K562 (cell line): ENCODE results near the gene SYT14. TPM values are rescaled to one million over a fixed set of nuclear protein-coding genes. Genes with fewer than 3 reads are reported as not detected.

Experiments
- ATAC-seq: fragments of 200-7000 bp; cut with Tn5 transposase; 3 replicates; pipeline ENCODE4 v1.9.1; 2020; ENCODE audit warnings: moderate library complexity
- BruUV-seq: library from RNA; stranded (reverse); fragments of 400-500 nt; replicated peaks from 2 replicates; lab custom pipeline; 2021; lab: Mats Ljungman, UMichigan
- CTCF ChIA-PET: fragments of 300-600 bp; formaldehyde crosslinking; extraction: SDS; loops from one replicate; lab custom pipeline; 2021; ENCODE audit warnings: low intra/inter-chr PET ratio; lab: Yijun Ruan, JAX
- POLR2A ChIA-PET: fragments of 300-600, 350-650 bp; sonication (Branson Sonifier 250); formaldehyde crosslinking; extraction: SDS; loops from one replicate; lab custom pipeline; 2021; ENCODE audit warnings: antibody characterized with exemption, inconsistent platforms; lab: Yijun Ruan, JAX
- DNase-seq, 4 experiments: peaks; one replicate each; pipeline versions ENCODE4 v3.0.0 to v3.0.0-alpha.2; 2011 to 2018; ENCODE audit warnings: low spot score in 3 of 4, mixed read lengths in 3 of 4; ENCODE audit errors: extremely low read depth in 1 of 4
- FAIRE-seq: peaks from 2 replicates; lab custom pipeline; 2011; peaks lifted over from hg19 to GRCh38; lab: Jason Lieb, UNC
- H2AFZ ChIP-seq: 2 replicates; pipeline ENCODE4 v1.6.0; 2011; ENCODE audit warnings: low read depth, low read length, control low read depth, inconsistent platforms
- H3K27ac ChIP-seq: fragments of 200-600 bp; 3 replicates; pipeline ENCODE4 v1.8.0; 2011; ENCODE audit warnings: low read depth, mild to moderate bottlenecking, control low read depth, inconsistent platforms, low read length, moderate library complexity, mixed read lengths; ENCODE audit errors: extremely low read depth
- H3K27me3 ChIP-seq, 2 experiments: fragments of 300-600 bp in 1 of 2; 2 replicates in 1 of 2; 3 replicates in 1 of 2; pipeline versions ENCODE4 v1.6.0 to v1.8.0; 2011; ENCODE audit warnings: inconsistent platforms in 2 of 2, low read length in 2 of 2, mild to moderate bottlenecking in 1 of 2, mixed read lengths in 1 of 2, moderate library complexity in 1 of 2; ENCODE audit not compliant: control insufficient read depth in 2 of 2, insufficient read depth in 2 of 2
- H3K36me3 ChIP-seq: fragments of 300-600 bp; 3 replicates; pipeline ENCODE4 v1.8.0; 2011; ENCODE audit warnings: mild to moderate bottlenecking, low read length, inconsistent platforms; ENCODE audit not compliant: control insufficient read depth, insufficient read depth
- H3K4me1 ChIP-seq, 2 experiments: fragments of 200-600 bp in 1 of 2; replicated peaks in 1 of 2; 2 replicates in 1 of 2; 3 replicates in 1 of 2; pipeline versions ENCODE4 v1.5.1 to v1.8.0; 2011; ENCODE audit warnings: inconsistent platforms in 2 of 2, low read length in 2 of 2, mild to moderate bottlenecking in 1 of 2, mixed read lengths in 1 of 2, moderate library complexity in 1 of 2; ENCODE audit not compliant: control insufficient read depth in 2 of 2, insufficient read depth in 2 of 2
- H3K4me2 ChIP-seq: 2 replicates; pipeline ENCODE4 v1.6.1; 2011; ENCODE audit warnings: low read length, control low read depth, inconsistent platforms, mixed read lengths; ENCODE audit not compliant: insufficient read depth
- H3K4me3 ChIP-seq: fragments of 200-600 bp; sonication (generic), shearing (Covaris generic); 2 replicates; pipeline ENCODE4 v1.5.1; 2016; ENCODE audit warnings: control low read depth, inconsistent platforms
- H3K79me2 ChIP-seq: fragments of 200-600 bp; 3 replicates; pipeline ENCODE4 v1.8.0; 2011; ENCODE audit warnings: low read length, inconsistent platforms; ENCODE audit not compliant: control insufficient read depth, insufficient read depth
- H3K9ac ChIP-seq, 2 experiments: 2 replicates each; pipeline versions ENCODE4 v1.6.0 to v1.6.1; 2011; ENCODE audit warnings: low read depth in 2 of 2, low read length in 2 of 2, control low read depth in 1 of 2, inconsistent platforms in 1 of 2, mild to moderate bottlenecking in 1 of 2, mixed read lengths in 1 of 2; ENCODE audit not compliant: insufficient read depth in 1 of 2
- H3K9me1 ChIP-seq: one replicate; pipeline ENCODE4 v1.6.0; 2011; ENCODE audit warnings: inconsistent platforms, mild to moderate bottlenecking, low read length, moderate library complexity; ENCODE audit not compliant: control insufficient read depth, insufficient read depth
- H3K9me3 ChIP-seq: replicated peaks from 2 replicates; pipeline ENCODE4 v1.5.1; 2011; ENCODE audit warnings: low read depth, low read length, inconsistent platforms; ENCODE audit not compliant: control insufficient read depth, insufficient read depth
- H4K20me1 ChIP-seq: replicated peaks from 2 replicates; pipeline ENCODE4 v1.6.1; 2011; ENCODE audit warnings: low read length, inconsistent platforms, mixed read lengths; ENCODE audit not compliant: control insufficient read depth, insufficient read depth
- C11orf30 ChIP-seq: fragments of 450-650 bp; IDR thresholded peaks from 2 replicates; pipeline ENCODE4 v1.6.1; 2016; ENCODE audit warnings: low read depth, mild to moderate bottlenecking
- CEBPG ChIP-seq, 3 experiments: fragments of 200-800 bp in 1 of 3; sonication (Bioruptor generic) in 1 of 3; sonication (generic) in 1 of 3; formaldehyde crosslinking in 1 of 3; IDR thresholded peaks in 2 of 3; conservative IDR thresholded peaks in 1 of 3; 2 replicates each; pipeline versions ENCODE4 v1.6.1 to v1.8.0; 2016 to 2022; ENCODE audit warnings: missing compliant biosample characterization in 2 of 3, missing genetic modification characterization in 2 of 3, mild to moderate bottlenecking in 1 of 3, missing genetic modification reagents in 1 of 3
- HDAC3 ChIP-seq: fragments of 450-650 bp; IDR thresholded peaks from 2 replicates; pipeline ENCODE4 v1.6.1; 2018; ENCODE audit warnings: borderline replicate concordance, mild to moderate bottlenecking, moderate library complexity; ENCODE audit not compliant: partially characterized antibody
- HMGXB4 ChIP-seq: sonication (generic); formaldehyde crosslinking; IDR thresholded peaks from 2 replicates; pipeline ENCODE4 v1.8.1; 2023; ENCODE audit warnings: mild to moderate bottlenecking, missing genetic modification reagents
- HSF4 ChIP-seq: fragments of 250-450 bp; sonication (Bioruptor Pico); IDR thresholded peaks from 2 replicates; pipeline ENCODE4 v2.1.2; 2022; ENCODE audit warnings: mild to moderate bottlenecking, moderate library complexity, borderline replicate concordance
- MEF2A ChIP-seq: IDR thresholded peaks from 2 replicates; pipeline ENCODE4 v1.6.1; 2011; ENCODE audit warnings: low read depth, mild to moderate bottlenecking, low read length, moderate library complexity; ENCODE audit not compliant: control insufficient read depth
- MLX ChIP-seq, 2 experiments: fragments of 450-650 bp in 1 of 2; sonication (generic) in 1 of 2; formaldehyde crosslinking; conservative IDR thresholded peaks; 2 replicates each; pipeline versions ENCODE4 v1.4.0 to v1.8.1; 2020 to 2022; ENCODE audit warnings: mild to moderate bottlenecking in 1 of 2, missing genetic modification reagents in 1 of 2
- MTF1 ChIP-seq: fragments of 250-450 bp; sonication (Bioruptor Pico); IDR thresholded peaks from 2 replicates; pipeline ENCODE4 v1.9.0; 2021; ENCODE audit warnings: moderate library complexity, mild to moderate bottlenecking, inconsistent platforms, borderline replicate concordance
- PCBP2 ChIP-seq: fragments of 200-400 bp; formaldehyde crosslinking; IDR thresholded peaks from 2 replicates; pipeline ENCODE4 v1.6.1; 2018; ENCODE audit warnings: low read length, low read depth, mild to moderate bottlenecking, moderate library complexity; ENCODE audit not compliant: poor library complexity, severe bottlenecking
- PHF8 ChIP-seq: fragments of 200-600 bp; sonication (generic); IDR thresholded peaks from 2 replicates; pipeline ENCODE4 v1.6.1; 2012; ENCODE audit warnings: mixed run types, mild to moderate bottlenecking, inconsistent platforms, low read length, moderate library complexity, borderline replicate concordance
- SP2 ChIP-seq: IDR thresholded peaks from 2 replicates; pipeline ENCODE4 v1.6.1; 2011; ENCODE audit warnings: mild to moderate bottlenecking, low read depth, low read length, moderate library complexity; ENCODE audit not compliant: poor library complexity, severe bottlenecking; ENCODE audit errors: extremely low read depth
- ZNF274 ChIP-seq: IDR thresholded peaks from 2 replicates; pipeline ENCODE4 v1.6.1; 2011; ENCODE audit warnings: low read depth, mild to moderate bottlenecking, low read length, moderate library complexity, borderline replicate concordance
- ZZZ3 ChIP-seq: fragments of 450-650 bp; IDR thresholded peaks from 2 replicates; pipeline ENCODE4 v1.6.1; 2016; ENCODE audit warnings: antibody characterized with exemption, mild to moderate bottlenecking, moderate library complexity
- WGBS: fragments of 100-300 bp; shearing (Covaris generic); methylation state at CpG from one replicate; pipeline ENCODE4 v1.1.6; 2016; ENCODE audit warnings: low coverage, mixed read lengths; ENCODE audit not compliant: insufficient coverage; ENCODE audit errors: missing lambda C conversion rate; 5-methylcytosine and 5-hydroxymethylcytosine counted together
- in situ Hi-C: fragments of 300-500 bp; cut with MboI; formaldehyde crosslinking; loops from 4 replicates; pipeline ENCODE4 v1.15.0; 2018; ENCODE audit warnings: inconsistent platforms, mixed read lengths
- intact Hi-C: fragments of 100-400 bp; cut with micrococcal nuclease; formaldehyde crosslinking; loops from 2 replicates; pipeline ENCODE4 v1.14.2; 2022
- polyA plus RNA-seq, 8 experiments: library from polyadenylated mRNA; depleted of rRNA in 4 of 8; stranded (reverse) in 5 of 8; unstranded in 3 of 8; fragments of >200 nt; fragmentation: Nextera tagmentation in 2 of 8; fragmentation: Illumina TruSeq in 1 of 8; extraction: Ambion mirVana in 2 of 8; extraction: Trizol in 1 of 8; gene quantifications; 2 replicates each; pipeline versions ENCODE4 v1.2.1 to v1.2.3, GENCODE V29; 2011 to 2014; ENCODE audit warnings: inconsistent platforms in 1 of 8, missing spikeins in 1 of 8
- total RNA-seq, 7 experiments: library from RNA; depleted of rRNA in 6 of 7; stranded (reverse); fragments of >200 nt in 6 of 7; fragmentation: Illumina TruSeq in 2 of 7; extraction: Trizol in 2 of 7; gene quantifications; 2 replicates each; pipeline versions ENCODE4 v1.2.1 to v1.2.3, GENCODE V29; 2011 to 2021; ENCODE audit warnings: low replicate concordance in 1 of 7

SYT14 gene
- total and polyA plus RNA-seq, 9 of the 15 experiments (the other 6 are each of a cell fraction or from before 2014, with no cell fraction given), result 0.01 to 0.04 TPM; not detected in 7

- WGBS, result 0% methylated on average over 2 of the region's 2 CpGs
- in situ Hi-C loops, result loop anchor here (25.0 kb wide), 1 partner anchor 1008 kb away; the partner anchor contains the start of gene KCNH1
Observed at GRCh38 chr1:210129759-210130158, 191.7 kb downstream of the SYT14 start.

More at GRCh38 chr1:210129759-210130158, 191.7 kb downstream of the SYT14 start:
- no peaks in the 10 kb centered on the region for H3K9me1 ChIP-seq
- H3K4me2 ChIP-seq, result no peak overlapping the region
- H3K79me2 ChIP-seq, result no peaks in the 10 kb centered on the region
- no peak overlapping the region for H3K27ac ChIP-seq
- H3K4me3 ChIP-seq, result no peak overlapping the region
- H3K4me1 ChIP-seq, result no peaks in the 10 kb centered on the region
- no peaks in the 10 kb centered on the region for H3K36me3 ChIP-seq
- BruUV-seq, result no TSS peak
- H3K9me3 ChIP-seq, result no peaks in the 10 kb centered on the region
- H3K9ac ChIP-seq, result no peak overlapping the region
- no peak for FAIRE-seq
- CTCF ChIA-PET, result no interaction called here
- ATAC-seq, result no peak
- POLR2A ChIA-PET, result no interaction called here
- TF ChIP-seq HDAC3 (no peak), MTF1 (no peak), MLX (CRISPR knock-in tag; conservative IDR thresholded peaks at IDR 0.05) (no peak), CEBPG (CRISPR knock-in tag; IDR thresholded peaks at IDR 0.05) (no peak), CEBPG (tag; conservative IDR thresholded peaks at IDR 0.05 in 1 of 2, IDR thresholded peaks at IDR 0.05 in 1 of 2) (no peak), ZZZ3 (no peak), PHF8 (no peak), PCBP2 (no peak), MEF2A (no peak), ZNF274 (no peak), HSF4 (CRISPR knock-in tag) (no peak), HMGXB4 (CRISPR knock-in tag) (no peak), SP2 (no peak), C11orf30 (no peak)
- H4K20me1 ChIP-seq, result no peaks in the 10 kb centered on the region
- H3K27me3 ChIP-seq, result no peaks in the 10 kb centered on the region
- intact Hi-C loops, result no loop called here
- no peak overlapping the region for H2AFZ ChIP-seq
- no peak for DNase-seq
